ENCODE results near the gene LIPT2. TPM values are rescaled to one million over a fixed set of nuclear protein-coding genes. Genes with fewer than 3 reads are reported as not detected.

The LIPT2 gene
- total RNA-seq, 1 experiment from 2014 or later, result 9.3 TPM

GRCh38 chr11:74452366-74452765, 41.2 kb downstream of the LIPT2 start (continued):
- no peak for TF ChIP-seq ZNF281 (CRISPR knock-in tag; IDR thresholded peaks at IDR 0.05)
- TF ChIP-seq GRHL2 (CRISPR knock-in tag; IDR thresholded peaks at IDR 0.05; ENCODE audit: insufficient replicate concordance, severe bottlenecking), result no peak
- no peak for TF ChIP-seq ZNF317 (CRISPR knock-in tag; IDR thresholded peaks at IDR 0.05; ENCODE audit: borderline replicate concordance, low read depth)
- no peak for TF ChIP-seq ZNF138 (CRISPR knock-in tag; conservative IDR thresholded peaks at IDR 0.05)

GRCh38 chr11:74450318-74450717, 43.2 kb downstream of the LIPT2 start:
- no peak for TF ChIP-seq ZNF512 (CRISPR knock-in tag; IDR thresholded peaks at IDR 0.05; ENCODE audit: borderline replicate concordance)
- TF ChIP-seq FOXJ3 (CRISPR knock-in tag; IDR thresholded peaks at IDR 0.05; ENCODE audit: borderline replicate concordance), result no peak
- no peak for TF ChIP-seq KAT7 (CRISPR knock-in tag; IDR thresholded peaks at IDR 0.05; ENCODE audit: borderline replicate concordance)
- TF ChIP-seq, protein P1, sequence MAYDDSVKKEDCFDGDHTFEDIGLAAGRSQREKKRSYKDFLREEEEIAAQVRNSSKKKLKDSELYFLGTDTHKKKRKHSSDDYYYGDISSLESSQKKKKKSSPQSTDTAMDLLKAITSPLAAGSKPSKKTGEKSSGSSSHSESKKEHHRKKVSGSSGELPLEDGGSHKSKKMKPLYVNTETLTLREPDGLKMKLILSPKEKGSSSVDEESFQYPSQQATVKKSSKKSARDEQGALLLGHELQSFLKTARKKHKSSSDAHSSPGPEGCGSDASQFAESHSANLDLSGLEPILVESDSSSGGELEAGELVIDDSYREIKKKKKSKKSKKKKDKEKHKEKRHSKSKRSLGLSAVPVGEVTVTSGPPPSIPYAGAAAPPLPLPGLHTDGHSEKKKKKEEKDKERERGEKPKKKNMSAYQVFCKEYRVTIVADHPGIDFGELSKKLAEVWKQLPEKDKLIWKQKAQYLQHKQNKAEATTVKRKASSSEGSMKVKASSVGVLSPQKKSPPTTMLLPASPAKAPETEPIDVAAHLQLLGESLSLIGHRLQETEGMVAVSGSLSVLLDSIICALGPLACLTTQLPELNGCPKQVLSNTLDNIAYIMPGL (CRISPR knock-in tag; IDR thresholded peaks at IDR 0.05), result no peak
- no peak for TF ChIP-seq ZNF263 (CRISPR knock-in tag; IDR thresholded peaks at IDR 0.05; ENCODE audit: low read depth)
- no peak for TF ChIP-seq FOXP1 (CRISPR knock-in tag; IDR thresholded peaks at IDR 0.05; ENCODE audit: borderline replicate concordance)
- no peak for TF ChIP-seq IRF1 (CRISPR knock-in tag; IDR thresholded peaks at IDR 0.05)
- TF ChIP-seq, protein P2, sequence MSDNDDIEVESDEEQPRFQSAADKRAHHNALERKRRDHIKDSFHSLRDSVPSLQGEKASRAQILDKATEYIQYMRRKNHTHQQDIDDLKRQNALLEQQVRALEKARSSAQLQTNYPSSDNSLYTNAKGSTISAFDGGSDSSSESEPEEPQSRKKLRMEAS (CRISPR knock-in tag; IDR thresholded peaks at IDR 0.05), result no peak
- TF ChIP-seq ZNF219 (CRISPR knock-in tag; IDR thresholded peaks at IDR 0.05; ENCODE audit: borderline replicate concordance), result no peak
- no peak for TF ChIP-seq OVOL2 (CRISPR knock-in tag; IDR thresholded peaks at IDR 0.05; ENCODE audit: borderline replicate concordance)
- no peak for TF ChIP-seq ZNF232 (CRISPR knock-in tag; IDR thresholded peaks at IDR 0.05)
- no peak for TF ChIP-seq JAZF1 (CRISPR knock-in tag; IDR thresholded peaks at IDR 0.05)
- H3K4me1 Mint-ChIP-seq, result peaks cover 1% of the 10 kb centered on the region; the same call in 1 of the 2 replicates
- DNase-seq (ENCODE audit: low spot score) (no peak), ATAC-seq (no peak)
- H3K27ac Mint-ChIP-seq, result no peak overlapping the region
- POLR2A ChIA-PET, result interaction anchor here (0.5 to 1.8 kb wide), 3 partner anchors 43 to 128 kb away, joined by 6 to 9 read pairs (median 7); partner anchors contain the start of genes LIPT2 and PGM2L1
- no peaks in the 10 kb centered on the region; the same call in 1 of the 2 replicates for H3K27me3 Mint-ChIP-seq (ENCODE audit: low read depth)
- CTCF ChIA-PET, result interaction anchor here (0.6 to 8.6 kb wide), 38 partner anchors 9 to 577 kb away, joined by 3 to 212 read pairs (median 6); partner anchors contain the start of genes KCNE3, LIPT2, PGM2L1 and POLD3
- no peaks in the 10 kb centered on the region for H3K36me3 Mint-ChIP-seq
- H3K9me3 Mint-ChIP-seq, result no peaks in the 10 kb centered on the region
- H3K4me3 Mint-ChIP-seq, result no peak overlapping the region
